ENCODE data around the gene OR8B8. TPM values are rescaled to one million over a fixed set of nuclear protein-coding genes. Genes with fewer than 3 reads are reported as not detected.

OR8B8 gene
- polyA plus RNA-seq, 1 of the 3 experiments (the other 2 are of a cell fraction) = not detected

DNA sequence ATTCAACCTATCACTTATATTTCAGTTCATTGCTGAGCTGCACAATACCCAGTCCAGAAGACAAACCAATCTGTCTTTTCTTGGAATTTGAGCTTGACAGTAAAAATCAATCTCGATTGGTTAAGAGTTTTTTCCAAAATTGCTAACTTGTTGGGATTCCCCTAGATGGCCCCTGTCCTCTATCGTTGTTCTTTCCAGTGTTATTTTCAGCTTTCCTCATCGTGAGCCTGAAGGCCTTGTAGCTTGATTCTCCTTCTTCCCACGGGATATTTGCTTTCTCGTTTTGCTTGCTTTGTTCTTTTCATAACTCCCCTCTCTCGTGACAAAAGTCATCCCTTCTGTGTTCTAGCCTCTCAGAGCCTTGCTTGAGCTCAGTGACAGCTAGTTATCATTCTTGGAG, 3.1 kb downstream of the OR8B8 start:
- Histone ChIP-seq H3F3A (replicated peaks; ENCODE audit: insufficient read depth) (no peaks in the 10 kb centered on the region), H3K36me3 (replicated peaks in 1 of 2; ENCODE audit: control insufficient read depth in 1 of 2, insufficient read depth in 2 of 2, low read length in 1 of 2) (no peaks in the 10 kb centered on the region), H2AFZ (ENCODE audit: low read depth) (no peak overlapping the region), H3K79me2 (ENCODE audit: insufficient read depth) (no peaks in the 10 kb centered on the region), H3K27me3 (ENCODE audit: insufficient read depth) (peaks cover 7% of the 10 kb centered on the region; the same call in 1 of the 2 replicates), H3K4me1 (ENCODE audit: control insufficient read depth in 1 of 2, insufficient read depth in 2 of 2, low read depth in 1 of 2, low read length in 1 of 2) (no peaks in the 10 kb centered on the region), H3K4me2 (no peak overlapping the region), H3K9me2 (no peaks in the 10 kb centered on the region), H3K9ac (no peak overlapping the region), H3K27ac (ENCODE audit: low read depth in 2 of 2, low read length in 1 of 2) (no peak overlapping the region), H4K20me1 (ENCODE audit: insufficient read depth) (no peaks in the 10 kb centered on the region), H3K4me3 (ENCODE audit: low read depth in 2 of 2, low read length in 1 of 2) (no peak overlapping the region), H3K9me3 (no peaks in the 10 kb centered on the region)
- DNase-seq = no peak
- CTCF ChIA-PET = interaction anchor here (1.2 kb wide), 1 partner anchor 11 kb away, joined by 4 read pairs; no protein-coding TSS in a partner anchor
- no peak for TF ChIP-seq POLR2AphosphoS5 (IDR thresholded peaks at IDR 0.05; ENCODE audit: low read depth, low read length)
- no peak for TF ChIP-seq GATA2 (CRISPR knock-in tag; IDR thresholded peaks at IDR 0.05)
- TF ChIP-seq, protein P1, sequence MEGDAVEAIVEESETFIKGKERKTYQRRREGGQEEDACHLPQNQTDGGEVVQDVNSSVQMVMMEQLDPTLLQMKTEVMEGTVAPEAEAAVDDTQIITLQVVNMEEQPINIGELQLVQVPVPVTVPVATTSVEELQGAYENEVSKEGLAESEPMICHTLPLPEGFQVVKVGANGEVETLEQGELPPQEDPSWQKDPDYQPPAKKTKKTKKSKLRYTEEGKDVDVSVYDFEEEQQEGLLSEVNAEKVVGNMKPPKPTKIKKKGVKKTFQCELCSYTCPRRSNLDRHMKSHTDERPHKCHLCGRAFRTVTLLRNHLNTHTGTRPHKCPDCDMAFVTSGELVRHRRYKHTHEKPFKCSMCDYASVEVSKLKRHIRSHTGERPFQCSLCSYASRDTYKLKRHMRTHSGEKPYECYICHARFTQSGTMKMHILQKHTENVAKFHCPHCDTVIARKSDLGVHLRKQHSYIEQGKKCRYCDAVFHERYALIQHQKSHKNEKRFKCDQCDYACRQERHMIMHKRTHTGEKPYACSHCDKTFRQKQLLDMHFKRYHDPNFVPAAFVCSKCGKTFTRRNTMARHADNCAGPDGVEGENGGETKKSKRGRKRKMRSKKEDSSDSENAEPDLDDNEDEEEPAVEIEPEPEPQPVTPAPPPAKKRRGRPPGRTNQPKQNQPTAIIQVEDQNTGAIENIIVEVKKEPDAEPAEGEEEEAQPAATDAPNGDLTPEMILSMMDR (IDR thresholded peaks at IDR 0.05) = no peak
- no peak for TF ChIP-seq TEAD4 (IDR thresholded peaks at IDR 0.05; ENCODE audit: borderline replicate concordance, insufficient read depth)
- TF ChIP-seq, protein P2, sequence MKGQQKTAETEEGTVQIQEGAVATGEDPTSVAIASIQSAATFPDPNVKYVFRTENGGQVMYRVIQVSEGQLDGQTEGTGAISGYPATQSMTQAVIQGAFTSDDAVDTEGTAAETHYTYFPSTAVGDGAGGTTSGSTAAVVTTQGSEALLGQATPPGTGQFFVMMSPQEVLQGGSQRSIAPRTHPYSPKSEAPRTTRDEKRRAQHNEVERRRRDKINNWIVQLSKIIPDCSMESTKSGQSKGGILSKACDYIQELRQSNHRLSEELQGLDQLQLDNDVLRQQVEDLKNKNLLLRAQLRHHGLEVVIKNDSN (IDR thresholded peaks at IDR 0.05; ENCODE audit: borderline replicate concordance, low read depth) = no peak
- TF ChIP-seq FOXM1 (IDR thresholded peaks at IDR 0.05; ENCODE audit: low read depth) = no peak
- TF ChIP-seq, protein P3, sequence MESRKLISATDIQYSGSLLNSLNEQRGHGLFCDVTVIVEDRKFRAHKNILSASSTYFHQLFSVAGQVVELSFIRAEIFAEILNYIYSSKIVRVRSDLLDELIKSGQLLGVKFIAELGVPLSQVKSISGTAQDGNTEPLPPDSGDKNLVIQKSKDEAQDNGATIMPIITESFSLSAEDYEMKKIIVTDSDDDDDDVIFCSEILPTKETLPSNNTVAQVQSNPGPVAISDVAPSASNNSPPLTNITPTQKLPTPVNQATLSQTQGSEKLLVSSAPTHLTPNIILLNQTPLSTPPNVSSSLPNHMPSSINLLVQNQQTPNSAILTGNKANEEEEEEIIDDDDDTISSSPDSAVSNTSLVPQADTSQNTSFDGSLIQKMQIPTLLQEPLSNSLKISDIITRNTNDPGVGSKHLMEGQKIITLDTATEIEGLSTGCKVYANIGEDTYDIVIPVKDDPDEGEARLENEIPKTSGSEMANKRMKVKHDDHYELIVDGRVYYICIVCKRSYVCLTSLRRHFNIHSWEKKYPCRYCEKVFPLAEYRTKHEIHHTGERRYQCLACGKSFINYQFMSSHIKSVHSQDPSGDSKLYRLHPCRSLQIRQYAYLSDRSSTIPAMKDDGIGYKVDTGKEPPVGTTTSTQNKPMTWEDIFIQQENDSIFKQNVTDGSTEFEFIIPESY (IDR thresholded peaks at IDR 0.05; ENCODE audit: borderline replicate concordance, low read depth) = no peak
- no peak for TF ChIP-seq MXI1 (IDR thresholded peaks at IDR 0.05; ENCODE audit: low read depth, low read length)
- TF ChIP-seq, protein P4, sequence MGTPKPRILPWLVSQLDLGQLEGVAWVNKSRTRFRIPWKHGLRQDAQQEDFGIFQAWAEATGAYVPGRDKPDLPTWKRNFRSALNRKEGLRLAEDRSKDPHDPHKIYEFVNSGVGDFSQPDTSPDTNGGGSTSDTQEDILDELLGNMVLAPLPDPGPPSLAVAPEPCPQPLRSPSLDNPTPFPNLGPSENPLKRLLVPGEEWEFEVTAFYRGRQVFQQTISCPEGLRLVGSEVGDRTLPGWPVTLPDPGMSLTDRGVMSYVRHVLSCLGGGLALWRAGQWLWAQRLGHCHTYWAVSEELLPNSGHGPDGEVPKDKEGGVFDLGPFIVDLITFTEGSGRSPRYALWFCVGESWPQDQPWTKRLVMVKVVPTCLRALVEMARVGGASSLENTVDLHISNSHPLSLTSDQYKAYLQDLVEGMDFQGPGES (IDR thresholded peaks at IDR 0.05; ENCODE audit: low read depth, low read length) = no peak
- TF ChIP-seq SIN3A (IDR thresholded peaks at IDR 0.05; ENCODE audit: borderline replicate concordance, low read depth, low read length) = no peak
- 0% methylated on average over 6 of the region's 6 CpGs for WGBS (ENCODE audit: low lambda C conversion rate)
- POLR2A ChIA-PET = no interaction called here

DNA sequence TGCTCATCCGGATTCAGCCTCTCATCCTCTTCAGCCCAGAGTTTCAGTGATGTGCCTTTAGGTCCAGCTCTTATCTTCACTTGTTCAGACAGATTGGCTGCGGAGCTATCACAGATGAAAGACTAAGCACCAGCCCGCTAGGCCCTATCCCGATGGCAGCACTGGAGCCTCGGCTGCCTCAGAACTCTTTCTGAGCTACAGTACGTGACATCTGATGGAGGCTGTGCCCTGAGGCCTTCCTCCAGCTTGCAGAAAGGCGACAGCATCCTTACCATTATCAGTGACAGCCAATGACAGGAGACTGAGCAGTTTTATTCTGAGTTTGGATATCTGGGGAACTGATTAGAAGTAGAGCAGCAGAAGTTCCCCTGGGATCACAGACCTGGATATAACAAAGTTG, 4.0 kb downstream of the OR8B8 start:
- TF ChIP-seq RFX5 (IDR thresholded peaks at IDR 0.05; ENCODE audit: low read length) = no peak
- Histone ChIP-seq H3K27ac (ENCODE audit: low read depth in 2 of 2, low read length in 1 of 2) (no peak overlapping the region), H3K36me3 (replicated peaks in 1 of 2; ENCODE audit: control insufficient read depth in 1 of 2, insufficient read depth in 2 of 2, low read length in 1 of 2) (no peaks in the 10 kb centered on the region), H3K9me2 (no peaks in the 10 kb centered on the region), H3K4me2 (no peak overlapping the region), H3K27me3 (ENCODE audit: insufficient read depth) (peaks cover 7% of the 10 kb centered on the region; the same call in 1 of the 2 replicates), H4K20me1 (ENCODE audit: insufficient read depth) (no peaks in the 10 kb centered on the region), H2AFZ (ENCODE audit: low read depth) (no peak overlapping the region), H3K9me3 (no peaks in the 10 kb centered on the region), H3K79me2 (ENCODE audit: insufficient read depth) (no peaks in the 10 kb centered on the region), H3K9ac (no peak overlapping the region), H3K4me1 (ENCODE audit: control insufficient read depth in 1 of 2, insufficient read depth in 2 of 2, low read depth in 1 of 2, low read length in 1 of 2) (no peaks in the 10 kb centered on the region), H3F3A (replicated peaks; ENCODE audit: insufficient read depth) (no peaks in the 10 kb centered on the region), H3K4me3 (ENCODE audit: low read depth in 2 of 2, low read length in 1 of 2) (no peak overlapping the region)
- WGBS (ENCODE audit: low lambda C conversion rate) = 0% methylated on average over 6 of the region's 7 CpGs
- POLR2A ChIA-PET = no interaction called here
- CTCF ChIA-PET = interaction anchor here (1.2 kb wide), 1 partner anchor 12 kb away, joined by 4 read pairs; no protein-coding TSS in a partner anchor
- DNase-seq = no peak

Data from SK-N-SH (cell line).